ENCODE results near the gene PNMA5.
"Not testable (repeated sequence)": the region's sequence is repeated elsewhere in the genome, so short reads cannot be mapped to it uniquely, and the experiment has no call there.

PNMA5 gene

GRCh38 chrX:152993933-152994332, at the start of gene PNMA5:
TSS of gene PNMA5 (minus strand) at chrX:152994116. CDS start at chrX:152991598, 2,518 bp downstream.
- DNase-seq = no peak

GRCh38 chrX:153032397-153033118, 38.6 kb upstream of the PNMA5 start:
- peak; percentile 30 to 64 for DNase-seq

- no peak for DNase-seq
Observed at GRCh38 chrX:153030801-153031200, 36.9 kb upstream of the PNMA5 start.

GRCh38 chrX:153029875-153030274, 36.0 kb upstream of the PNMA5 start:
- DNase-seq = no peak

GRCh38 chrX:153029162-153029561, 35.2 kb upstream of the PNMA5 start:
- DNase-seq = no peak

GRCh38 chrX:153028487-153028886, 34.6 kb upstream of the PNMA5 start:
- not testable (repeated sequence) for DNase-seq

GRCh38 chrX:153026501-153026900, 32.6 kb upstream of the PNMA5 start:
- not testable (repeated sequence) for DNase-seq

- DNase-seq = no peak
Observed at GRCh38 chrX:153019166-153019565, 25.2 kb upstream of the PNMA5 start.

- DNase-seq = not testable (repeated sequence)
Observed at GRCh38 chrX:153017174-153017573, 23.3 kb upstream of the PNMA5 start.

GRCh38 chrX:153004780-153005179, 10.9 kb upstream of the PNMA5 start:
- no peak for DNase-seq

- no peak for DNase-seq
Observed at GRCh38 chrX:153003981-153004380, 10.1 kb upstream of the PNMA5 start.

- not testable (repeated sequence) for DNase-seq
Observed at GRCh38 chrX:153002182-153002581, 8.3 kb upstream of the PNMA5 start.

GRCh38 chrX:152997337-152997736, 3.4 kb upstream of the PNMA5 start:
- DNase-seq = no peak

GRCh38 chrX:152992115-152992514, 1.8 kb downstream of the PNMA5 start:
- DNase-seq = no peak

GRCh38 chrX:152991123-152991522, 2.8 kb downstream of the PNMA5 start:
- no peak for DNase-seq

- DNase-seq = no peak
Observed at GRCh38 chrX:152989292-152989658, 4.6 kb downstream of the PNMA5 start.

- no peak for DNase-seq
Observed at GRCh38 chrX:152988536-152989291, 5.2 kb downstream of the PNMA5 start.

- DNase-seq = no peak
Observed at GRCh38 chrX:152987801-152988200, 6.1 kb downstream of the PNMA5 start.

GRCh38 chrX:152987156-152987555, 6.8 kb downstream of the PNMA5 start:
- not testable (repeated sequence) for DNase-seq

- DNase-seq = not testable (repeated sequence)
Observed at GRCh38 chrX:152985383-152985782, 8.5 kb downstream of the PNMA5 start.

- no peak for DNase-seq
Observed at GRCh38 chrX:152968193-152968592, 25.7 kb downstream of the PNMA5 start.

- DNase-seq = no peak
Observed at GRCh38 chrX:152960115-152960514, 33.8 kb downstream of the PNMA5 start.

- no peak for DNase-seq
Observed at GRCh38 chrX:152959626-152960025, 34.3 kb downstream of the PNMA5 start.

Data from stimulated activated CD4-positive, alpha-beta T cell treated with anti-CD3 and anti-CD28 coated beads, Interleukin-4, amount 100 ng/mL, for 4 hours (primary cell).